Right hindlimb (tissue), 1 donor: ENCODE results near the gene TARBP1.
"Not testable (repeated sequence)": the region's sequence is repeated elsewhere in the genome, so short reads cannot be mapped to it uniquely, and the experiment has no call there.

ENCODE experiments used
- DNase-seq: peaks from one replicate; pipeline ENCODE4 v3.0.0-alpha.2; 2018

Gene TARBP1

DNA sequence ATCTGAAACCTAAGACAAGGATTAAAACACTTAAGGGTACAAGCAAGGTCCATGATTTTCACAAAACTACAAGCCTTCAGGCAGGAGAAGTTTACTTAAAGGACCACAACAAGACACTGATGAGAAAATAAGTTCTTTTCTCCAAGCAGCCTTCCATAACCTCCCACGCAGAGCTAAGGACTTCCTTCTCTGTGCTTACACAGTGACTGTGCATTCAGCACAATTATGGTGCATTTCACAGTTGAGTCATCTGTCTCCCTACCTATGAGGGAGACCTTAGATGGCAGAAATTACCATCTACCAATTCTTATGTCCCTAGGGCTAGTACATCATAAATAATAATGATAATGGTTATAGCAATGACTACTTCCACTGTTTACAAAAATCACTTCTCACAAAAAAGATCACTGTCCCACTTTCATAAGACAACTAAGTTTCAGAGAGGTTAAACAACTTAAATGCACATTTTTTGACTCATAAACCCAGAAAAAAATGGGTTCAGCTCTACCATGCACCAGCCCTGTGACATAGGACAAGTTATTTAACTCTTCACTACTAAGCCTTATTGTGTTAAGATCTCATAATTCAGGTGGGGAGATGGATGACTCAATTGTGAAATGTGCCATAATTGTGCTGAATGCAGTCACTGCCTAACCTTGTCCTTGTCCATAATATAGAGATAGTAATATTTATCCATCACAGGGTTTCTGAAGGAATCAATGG is 45.3 kb downstream of the TARBP1 start:
- DNase-seq, result no peak

DNA sequence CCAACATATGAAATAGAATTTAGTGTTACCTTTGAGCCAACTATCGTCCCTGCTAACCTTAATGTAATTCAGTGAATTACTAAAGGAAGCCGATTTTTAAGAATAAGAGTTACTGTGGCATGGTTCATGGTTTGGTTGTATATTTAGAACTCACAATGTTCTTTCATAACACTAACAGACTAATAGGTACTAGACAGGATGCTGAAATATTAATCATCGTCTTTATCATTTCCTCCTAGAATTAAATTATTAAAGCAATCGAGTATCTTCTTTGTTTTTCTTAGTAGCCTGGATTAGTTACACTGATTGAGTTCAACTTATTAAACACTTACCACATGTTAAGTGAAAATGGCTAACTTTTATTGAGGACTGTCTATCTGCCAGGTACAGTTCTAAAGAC is 47.7 kb downstream of the TARBP1 start:
- no peak for DNase-seq

DNA sequence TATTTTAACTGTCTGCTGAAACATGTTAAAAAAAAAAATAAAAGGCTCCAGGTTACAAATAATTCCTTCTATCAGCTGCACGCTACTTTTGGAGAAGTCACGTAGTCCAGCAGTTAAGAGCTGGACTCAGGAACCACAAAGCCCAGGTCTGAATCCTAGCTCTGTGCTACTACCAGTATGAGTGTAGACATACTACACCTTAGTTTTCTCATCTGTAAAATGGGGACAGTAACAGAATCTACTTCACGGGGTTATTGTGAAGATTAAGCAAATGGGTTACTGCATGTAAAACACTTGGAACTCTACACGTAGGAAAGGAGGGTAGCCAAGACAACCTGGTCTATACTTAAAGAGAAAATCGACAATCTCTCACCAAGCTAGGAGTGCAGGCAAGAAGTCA is 48.3 kb downstream of the TARBP1 start:
- DNase-seq, result no peak

DNA sequence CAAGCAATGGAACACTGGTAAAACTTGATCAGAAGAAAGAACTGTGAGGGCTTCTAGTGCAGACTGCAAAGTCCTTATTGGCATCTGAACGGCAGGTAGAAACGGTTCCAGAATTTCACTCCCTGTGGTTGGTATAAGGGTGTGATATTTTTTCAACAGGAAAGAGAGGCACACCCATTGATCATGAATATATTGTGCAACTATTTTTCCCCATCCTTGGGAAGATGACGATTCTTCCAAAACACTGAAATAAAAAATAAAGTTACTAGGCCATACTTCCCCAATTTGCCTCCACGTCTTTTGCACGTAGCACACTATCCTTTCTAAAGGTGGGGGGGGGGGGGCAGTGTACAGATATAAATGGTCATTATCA is 49.6 kb downstream of the TARBP1 start:
- DNase-seq, result no peak

DNA sequence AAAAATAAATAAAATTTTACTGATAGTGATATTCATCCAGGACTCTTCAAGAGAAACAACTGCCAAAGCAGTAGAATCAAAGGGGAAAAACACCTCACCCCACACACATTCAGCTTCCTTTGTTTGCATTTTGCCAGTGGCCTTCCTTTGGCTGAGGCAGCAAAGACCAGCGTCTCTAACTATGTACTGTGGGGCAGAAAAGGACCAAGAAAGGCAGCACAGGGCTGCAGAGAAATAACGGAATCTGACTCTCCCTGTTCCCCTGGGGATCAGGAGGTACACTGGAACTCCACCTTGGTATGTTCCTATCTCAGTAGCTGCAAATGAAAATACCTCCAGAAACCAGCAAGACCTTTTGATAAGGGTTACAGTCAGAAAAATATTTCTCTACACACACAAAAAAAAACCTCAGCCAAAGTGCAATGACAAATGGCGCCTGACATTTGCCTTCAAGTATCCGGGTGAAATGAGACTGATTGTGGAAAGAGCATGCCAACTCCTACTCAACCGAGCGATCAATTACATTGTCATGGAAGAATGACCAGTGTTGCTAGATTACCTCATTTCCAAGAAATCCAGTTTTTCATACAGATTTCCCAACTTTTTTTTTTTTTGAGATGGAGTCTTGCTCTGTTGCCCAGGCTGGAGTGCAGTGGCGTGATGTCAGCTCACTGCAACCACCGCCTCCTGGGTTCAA is 50.9 kb downstream of the TARBP1 start:
- no peak for DNase-seq

DNA sequence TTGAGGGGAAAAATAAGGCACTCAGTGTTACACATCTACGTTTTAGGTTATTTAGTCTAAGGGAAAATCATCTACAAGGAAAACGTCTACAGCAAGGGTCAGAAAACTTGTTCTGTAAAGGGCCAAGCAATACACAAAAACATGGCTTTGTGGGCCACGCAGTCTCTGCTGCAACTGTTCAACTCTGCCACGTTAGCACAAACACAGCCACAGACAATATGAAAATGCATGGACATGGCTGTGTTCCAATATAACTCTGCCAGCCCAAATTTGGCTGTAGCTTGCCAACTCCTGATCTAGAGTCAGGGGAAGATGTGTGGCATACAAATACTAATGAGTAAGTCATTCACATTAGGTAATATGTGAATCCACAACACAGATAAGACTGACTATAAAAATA is 65.0 kb downstream of the TARBP1 start:
- no peak for DNase-seq

DNA sequence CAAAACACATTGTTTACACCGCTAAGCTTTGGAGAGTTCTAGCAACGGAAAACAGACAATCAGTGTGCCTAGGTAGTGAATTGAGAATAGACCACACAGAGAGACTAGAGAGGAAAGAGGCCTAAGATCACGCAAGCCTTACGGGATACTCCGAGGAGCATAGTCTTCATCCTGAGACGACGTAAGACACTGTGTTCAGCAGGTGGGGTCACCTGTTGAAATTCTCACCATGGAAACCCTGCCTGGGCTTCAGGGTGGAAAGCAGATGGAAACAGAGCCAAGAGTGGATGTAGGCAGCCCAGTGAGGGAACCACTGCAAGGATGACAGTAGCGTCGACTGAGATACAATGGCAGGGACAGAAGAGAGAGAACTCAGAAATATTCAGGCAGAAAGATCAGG is 65.5 kb downstream of the TARBP1 start:
- no peak for DNase-seq

DNA sequence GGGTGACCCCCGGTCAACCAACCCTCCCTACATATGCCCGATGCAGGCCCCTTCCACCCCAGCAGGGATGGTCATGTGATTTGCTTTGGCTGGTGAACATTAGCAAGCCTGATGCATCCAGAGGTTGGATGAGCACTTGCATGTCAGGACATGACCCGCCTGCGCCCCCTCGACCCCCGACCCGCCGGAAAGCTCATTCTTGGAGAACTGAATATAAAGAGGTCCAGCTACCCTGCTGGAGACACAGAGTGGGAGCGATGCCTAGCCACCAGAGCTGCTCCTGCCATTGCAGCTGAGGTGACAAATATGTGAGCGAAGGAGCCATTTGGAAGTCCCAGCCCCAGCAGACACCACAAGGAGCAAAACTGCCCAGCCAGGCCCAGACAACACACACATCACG is 66.1 kb downstream of the TARBP1 start:
- DNase-seq, result no peak

DNA sequence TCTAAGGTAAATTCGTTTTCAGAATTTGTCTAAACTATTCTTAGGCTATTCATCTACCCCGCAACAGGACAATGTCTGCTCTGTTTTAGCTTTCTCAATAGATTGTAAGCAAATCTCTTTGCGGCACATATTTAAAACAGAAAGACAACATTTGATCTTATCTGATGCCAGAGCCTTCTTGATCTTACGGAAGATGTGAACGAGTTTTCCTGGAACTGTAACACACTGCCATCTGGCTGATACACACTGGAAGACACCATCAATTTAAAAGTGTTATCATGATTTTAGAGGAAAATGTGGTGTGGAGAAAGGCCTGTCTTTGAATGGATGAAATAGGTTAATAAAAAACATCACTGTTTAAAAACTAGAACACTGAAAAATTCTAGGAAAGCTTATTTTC is 69.7 kb downstream of the TARBP1 start:
- no peak for DNase-seq

DNA sequence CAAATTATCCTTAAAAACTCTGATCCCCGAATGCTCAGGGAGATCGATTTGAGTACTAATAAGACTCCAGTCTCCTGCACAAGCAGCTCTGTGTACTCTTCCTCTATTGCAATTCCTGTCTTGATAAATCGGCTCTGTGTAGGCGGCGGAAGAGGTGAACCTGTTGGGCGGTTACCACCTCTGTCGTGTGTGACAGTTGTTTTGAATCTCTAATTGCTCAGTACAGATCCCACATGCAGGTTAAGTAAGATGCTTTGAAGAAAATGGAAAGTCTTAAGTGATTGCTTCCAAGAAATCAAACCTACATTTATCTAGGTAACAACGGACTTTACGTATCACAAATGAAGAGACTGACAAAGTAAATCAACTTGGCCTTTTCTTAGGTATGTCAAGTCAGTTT is 70.2 kb downstream of the TARBP1 start:
- DNase-seq, result no peak

DNA sequence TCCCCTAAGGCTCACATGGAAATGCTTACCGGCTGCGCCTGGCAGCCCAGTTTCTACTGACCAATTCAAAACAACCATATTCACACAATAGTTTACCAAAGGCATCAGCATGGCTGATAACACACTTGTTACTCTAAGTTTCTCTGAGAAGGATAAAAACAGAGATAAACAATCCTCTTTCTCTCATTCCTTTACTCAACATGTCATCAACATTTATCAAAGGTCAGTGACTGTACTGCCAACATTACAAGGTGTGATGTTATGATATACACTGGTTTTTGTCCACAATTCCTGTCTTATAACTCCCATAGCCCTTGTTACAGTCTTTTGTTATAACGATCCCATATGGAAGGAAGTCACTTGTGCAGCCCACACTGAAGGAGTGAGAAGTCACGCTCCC is 72.1 kb downstream of the TARBP1 start:
- no peak for DNase-seq

DNA sequence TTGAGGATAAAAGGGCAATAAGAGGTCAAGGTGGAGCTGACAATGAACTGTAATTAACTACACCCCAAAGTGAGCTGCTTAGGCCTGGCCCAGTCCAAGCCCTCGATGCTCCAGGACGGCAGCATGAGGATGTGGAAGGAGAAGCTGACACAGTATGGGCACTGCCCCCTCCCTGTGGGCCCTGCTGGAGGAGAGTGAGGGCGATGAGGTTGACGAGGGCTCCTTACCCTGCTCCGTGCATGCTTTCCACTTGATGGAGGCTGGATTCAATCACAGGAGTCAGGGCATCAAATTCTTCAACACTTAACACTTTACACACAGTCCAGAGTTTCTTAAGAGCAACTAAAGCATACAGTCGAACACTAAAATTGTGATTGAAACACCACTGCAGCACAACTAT is 73.3 kb downstream of the TARBP1 start:
- no peak for DNase-seq

DNA sequence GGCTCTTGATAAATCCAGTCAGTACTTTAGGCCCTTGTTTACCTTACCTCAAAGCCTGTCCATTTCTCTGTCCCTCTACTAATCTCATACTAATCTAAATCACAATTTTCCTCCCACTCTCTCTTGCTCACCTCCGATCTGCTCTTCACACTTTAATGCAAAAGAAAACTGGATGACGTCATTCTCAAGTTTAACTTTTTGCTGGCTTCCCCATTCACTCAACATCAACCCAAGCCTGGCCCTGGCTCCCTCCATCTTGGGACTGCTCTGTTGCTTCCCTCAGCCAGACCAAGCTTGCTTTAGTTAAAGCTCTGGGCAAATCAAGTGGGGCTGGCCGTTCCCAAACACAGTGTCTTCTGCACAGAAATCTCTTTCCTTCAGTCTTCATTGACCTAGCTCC is 76.0 kb downstream of the TARBP1 start:
- no peak for DNase-seq

DNA sequence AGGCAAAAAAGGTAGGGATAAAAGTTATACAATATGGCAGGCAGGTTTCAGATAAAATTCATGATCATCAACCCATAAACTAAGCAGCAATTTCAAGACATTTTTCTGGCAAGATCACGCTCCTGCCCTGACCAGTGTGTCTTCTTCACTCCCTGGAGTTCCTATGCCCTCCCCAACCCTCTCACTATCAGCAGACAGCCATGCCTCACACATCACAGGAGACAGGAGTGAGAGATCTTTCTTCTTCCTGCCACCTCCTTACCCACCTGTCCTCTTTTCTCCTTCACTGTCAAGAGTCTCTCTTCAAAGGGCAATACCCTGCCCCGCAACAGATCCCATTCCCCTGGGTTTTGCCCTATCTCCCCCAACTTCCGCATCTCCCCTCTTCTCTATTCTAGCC is 77.3 kb downstream of the TARBP1 start:
- DNase-seq, result no peak

DNA sequence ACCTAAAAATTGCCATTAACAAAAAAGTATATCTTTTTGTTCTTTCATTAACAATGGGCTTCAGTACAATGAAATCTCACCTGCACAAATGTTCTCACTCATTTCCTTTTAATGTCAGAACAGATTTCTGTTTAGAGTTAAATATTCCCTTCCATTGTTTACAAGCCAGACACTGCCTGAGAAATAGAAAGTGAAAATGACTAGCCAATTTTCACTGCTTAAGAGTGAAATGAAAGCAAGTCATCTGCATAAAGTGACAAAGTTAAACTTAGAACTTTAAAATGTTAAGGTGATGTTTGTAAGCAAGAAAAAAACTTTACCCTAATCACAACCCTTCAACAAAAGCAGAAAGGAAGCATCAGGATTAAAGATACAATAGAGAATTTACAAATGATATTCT is 78.2 kb downstream of the TARBP1 start:
- no peak for DNase-seq

DNA sequence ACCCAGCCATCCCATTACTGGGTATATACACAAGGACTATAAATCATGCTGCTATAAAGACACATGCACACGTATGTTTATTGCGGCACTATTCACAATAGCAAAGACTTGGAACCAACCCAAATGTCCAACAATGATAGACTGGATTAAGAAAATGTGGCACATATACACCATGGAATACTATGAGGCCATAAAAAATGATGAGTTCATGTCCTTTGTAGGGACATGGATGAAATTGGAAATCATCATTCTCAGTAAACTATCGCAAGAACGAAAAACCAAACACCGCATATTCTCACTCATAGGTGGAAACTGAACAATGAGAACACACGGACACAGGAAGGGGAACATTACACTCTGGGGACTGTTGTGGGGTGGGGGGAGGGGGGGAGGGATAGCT is 79.5 kb downstream of the TARBP1 start:
- not testable (repeated sequence) for DNase-seq

DNA sequence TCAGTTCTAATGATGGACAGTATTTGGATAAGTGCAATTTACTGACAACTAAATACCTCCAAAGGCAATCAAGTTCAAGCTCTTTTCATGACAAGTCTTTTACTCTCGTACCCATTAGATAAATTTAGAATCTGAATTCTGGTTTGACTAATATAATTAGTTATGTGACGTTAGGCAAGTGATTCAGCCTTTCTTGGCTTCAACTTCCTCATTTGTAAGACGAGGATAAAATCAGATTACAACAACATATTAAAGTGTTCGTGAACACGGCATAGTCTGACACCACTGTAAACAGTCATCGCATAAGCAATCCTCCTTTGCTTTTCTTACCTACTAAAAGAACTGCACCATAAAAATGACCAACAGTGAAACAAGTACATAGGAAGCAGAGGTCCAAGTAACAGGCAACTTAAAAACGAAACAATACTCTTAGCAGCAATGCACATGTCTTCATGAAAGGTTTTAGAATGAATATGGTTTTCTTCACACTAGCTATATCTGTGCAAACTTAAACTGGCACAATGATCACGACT is 80.1 kb downstream of the TARBP1 start:
- no peak for DNase-seq

DNA sequence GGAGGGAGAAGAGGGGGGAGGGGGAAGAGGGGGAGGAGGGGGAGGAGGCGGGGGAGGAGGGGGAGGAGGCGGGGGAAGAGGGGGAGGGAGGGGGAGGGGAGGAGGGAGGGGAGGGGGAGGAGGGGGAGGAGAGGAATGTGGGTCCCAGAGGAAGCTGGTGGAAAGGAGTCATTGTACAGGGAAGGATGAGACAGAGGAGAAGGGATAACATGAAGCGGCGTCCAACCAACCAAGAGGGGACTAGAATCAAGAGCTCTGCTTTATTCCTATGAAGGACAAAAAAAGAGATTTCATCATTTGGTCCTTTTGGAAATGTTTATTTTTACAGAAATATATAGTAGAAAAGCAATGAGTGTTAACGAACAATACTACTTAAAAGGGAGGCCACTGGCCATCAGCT is 81.2 kb downstream of the TARBP1 start:
- DNase-seq, result no peak

DNA sequence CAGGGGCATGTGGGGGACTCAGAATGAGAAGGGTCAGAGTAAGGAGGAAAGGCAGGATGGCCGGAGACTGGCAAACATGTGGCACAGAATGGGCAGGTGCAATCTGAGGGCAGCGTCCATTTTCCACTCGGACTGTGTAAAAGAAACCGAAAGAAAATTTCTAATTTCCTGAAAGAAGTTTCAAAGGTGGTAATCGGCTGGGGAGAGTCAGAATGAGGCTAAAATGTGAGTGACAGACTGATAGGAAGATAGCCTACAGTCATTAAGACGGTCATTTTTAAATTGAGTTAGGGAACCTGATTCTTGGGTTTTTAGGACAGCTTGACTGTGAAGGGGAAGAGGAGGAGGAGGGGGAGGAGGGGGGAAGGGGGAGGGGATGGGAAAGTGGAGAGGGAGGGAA is 82.1 kb downstream of the TARBP1 start:
- no peak for DNase-seq

DNA sequence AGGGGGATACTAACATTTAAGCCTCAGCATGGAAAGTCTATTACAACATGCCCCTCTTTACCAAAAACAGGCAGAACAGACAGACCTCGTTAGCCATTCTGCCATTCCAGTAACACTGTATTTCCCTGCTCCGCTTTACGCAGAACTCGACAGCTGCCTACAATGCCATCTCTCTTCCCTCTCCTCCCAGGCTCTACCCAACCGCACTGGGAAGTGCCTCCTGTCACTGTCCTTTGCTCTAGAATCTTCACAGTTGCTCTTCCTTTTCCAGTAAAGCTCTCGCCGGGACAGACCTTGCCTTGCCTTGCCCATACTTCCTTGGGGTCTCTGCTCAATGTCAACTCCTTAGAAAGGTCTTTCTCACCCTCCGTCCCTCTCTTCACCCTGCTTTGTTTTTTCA is 82.9 kb downstream of the TARBP1 start:
- DNase-seq, result no peak

DNA sequence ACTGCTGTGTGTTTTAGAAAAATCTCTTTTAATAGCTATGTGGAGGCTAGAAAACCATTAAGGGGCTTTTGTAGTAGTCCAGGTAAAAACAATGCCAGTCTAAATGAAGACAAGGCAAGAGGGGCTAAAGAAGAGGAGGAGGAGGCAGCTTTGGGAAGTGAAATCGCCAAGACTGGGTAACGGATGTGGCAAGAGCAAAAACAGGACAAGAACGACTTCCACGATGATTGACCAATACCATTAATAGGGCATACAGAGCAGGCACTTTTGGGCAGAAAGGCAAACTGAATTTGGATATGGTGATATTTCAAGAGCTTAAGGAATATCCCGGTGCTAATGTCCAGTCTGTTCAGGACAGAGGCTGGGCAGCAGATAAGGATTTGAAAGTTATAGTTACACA is 83.7 kb downstream of the TARBP1 start:
- DNase-seq, result no peak

DNA sequence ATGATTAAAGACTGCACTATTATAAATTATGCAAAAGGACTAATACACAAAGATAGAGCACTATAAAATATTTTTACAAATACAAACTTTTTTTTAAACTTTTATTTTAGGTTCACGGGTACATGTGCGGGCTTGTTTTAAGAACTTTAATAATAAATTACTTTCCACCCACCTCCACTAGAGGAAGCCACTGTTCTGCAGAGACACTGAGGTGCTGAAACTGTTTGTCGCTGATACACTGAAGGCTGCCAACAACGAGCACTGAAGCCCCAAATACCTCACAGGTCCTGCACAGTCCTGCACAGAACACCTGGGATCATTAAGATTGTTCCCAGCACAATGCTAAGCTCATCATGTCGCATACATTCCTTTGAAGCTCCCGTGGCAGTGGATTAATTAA is 85.8 kb downstream of the TARBP1 start:
- no peak for DNase-seq

DNA sequence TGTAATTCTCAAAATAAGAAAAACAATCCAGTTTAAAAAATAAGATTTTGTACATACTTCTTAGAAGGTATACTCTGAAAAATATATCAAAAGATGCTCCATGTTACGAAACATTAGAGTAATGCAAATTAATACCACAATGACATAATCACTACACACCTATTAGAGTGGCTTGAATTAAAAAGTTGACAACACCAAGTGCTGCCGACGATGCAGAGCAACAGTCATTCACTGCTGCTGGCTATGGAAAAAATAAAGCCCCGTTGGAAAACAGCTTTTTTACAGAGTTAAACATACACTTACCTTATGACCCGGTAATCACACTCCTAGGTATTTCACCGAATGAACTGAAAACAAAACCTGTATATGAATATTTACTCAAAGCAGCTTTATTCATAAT is 90.9 kb downstream of the TARBP1 start:
- DNase-seq, result no peak

DNA sequence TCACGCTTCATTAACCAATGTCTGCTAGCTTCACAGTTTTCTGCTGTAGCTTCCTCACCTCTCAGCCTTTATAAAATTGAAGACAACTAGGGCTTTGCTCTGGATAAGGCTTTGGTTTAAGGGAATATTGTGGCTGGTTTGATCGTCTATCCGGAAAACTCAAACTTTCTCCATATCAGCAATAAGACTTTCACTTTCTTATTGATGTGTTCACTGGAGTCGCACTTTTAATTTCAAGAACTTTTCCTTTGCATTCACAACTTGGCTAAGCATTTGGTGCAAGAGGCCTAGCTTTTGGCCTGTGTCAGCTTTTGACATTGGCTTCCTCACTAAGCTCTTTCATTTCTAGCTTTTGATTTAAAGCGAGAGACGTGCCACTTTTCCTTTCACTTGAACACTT is 92.9 kb downstream of the TARBP1 start:
- DNase-seq, result no peak
